CD4-positive, alpha-beta T cell (primary cell): ENCODE measurements around the gene SPINT1. TPM values are rescaled to one million over a fixed set of nuclear protein-coding genes. Genes with fewer than 3 reads are reported as not detected.

Experiments
- ATAC-seq: fragments of 200-7000 bp; cut with Tn5 transposase; one replicate; pipeline ENCODE4 v1.10.0; 2022; ENCODE audit warnings: mild to moderate bottlenecking; ENCODE audit not compliant: poor library complexity
- CTCF ChIA-PET: fragments of 350-600 bp; sonication (Branson Sonifier 250); formaldehyde crosslinking; loops from one replicate; lab custom pipeline; 2021; ENCODE audit warnings: antibody characterized with exemption, inconsistent platforms; lab: Charles Lee
- POLR2A ChIA-PET: fragments of 350-600 bp; sonication (Branson Sonifier 250); formaldehyde crosslinking; loops from one replicate; lab custom pipeline; 2021; ENCODE audit warnings: antibody characterized with exemption, inconsistent platforms; lab: Charles Lee
- DNase-seq, 14 experiments: peaks; one replicate each; pipeline ENCODE4 v3.0.0-alpha.2; 2013 to 2020; ENCODE audit warnings: mixed read lengths in 2 of 14
- H3K27ac ChIP-seq, 2 donors: one replicate each; pipeline versions ENCODE4 v1.5.1 to v1.7.0; 2013; ENCODE audit warnings: low read length in 2 of 2, low read depth in 1 of 2, mild to moderate bottlenecking in 1 of 2
- H3K27me3 ChIP-seq, 2 experiments: 1 replicate in 1 of 2; 2 replicates in 1 of 2; pipeline versions ENCODE4 v1.6.1 to v1.7.0; 2013; ENCODE audit warnings: low read length in 2 of 2, control low read depth in 1 of 2, mild to moderate bottlenecking in 1 of 2, moderate library complexity in 1 of 2; ENCODE audit not compliant: insufficient read depth in 2 of 2, control insufficient read depth in 1 of 2
- H3K36me3 ChIP-seq: one replicate; pipeline ENCODE4 v1.6.1; 2013; ENCODE audit warnings: low read length, control low read depth; ENCODE audit not compliant: insufficient read depth
- H3K4me1 ChIP-seq: one replicate; pipeline ENCODE4 v1.6.1; 2013; ENCODE audit warnings: low read length, control low read depth; ENCODE audit not compliant: insufficient read depth
- H3K4me3 ChIP-seq: one replicate; pipeline ENCODE4 v1.5.1; 2013; ENCODE audit warnings: mild to moderate bottlenecking, low read length, moderate library complexity
- H3K9me3 ChIP-seq, 2 experiments: 1 replicate in 1 of 2; 2 replicates in 1 of 2; pipeline versions ENCODE4 v1.6.1 to v1.7.0; 2013; ENCODE audit warnings: low read length in 2 of 2, mild to moderate bottlenecking in 2 of 2, control low read depth in 1 of 2, moderate library complexity in 1 of 2; ENCODE audit not compliant: control insufficient read depth in 1 of 2, insufficient read depth in 1 of 2
- H3K27ac Mint-ChIP-seq: one replicate; pipeline ENCODE4 v1.8.0; 2020; ENCODE audit warnings: mixed read lengths
- H3K27me3 Mint-ChIP-seq: one replicate; pipeline ENCODE4 v1.8.0; 2021; ENCODE audit warnings: mixed read lengths
- H3K36me3 Mint-ChIP-seq: one replicate; pipeline ENCODE4 v1.8.0; 2021; ENCODE audit warnings: low read depth, mixed read lengths
- H3K4me1 Mint-ChIP-seq: one replicate; pipeline ENCODE4 v1.8.0; 2021; ENCODE audit warnings: low read depth, mixed read lengths
- H3K4me3 Mint-ChIP-seq: one replicate; pipeline ENCODE4 v1.8.0; 2020; ENCODE audit warnings: mild to moderate bottlenecking, mixed read lengths
- H3K9me3 Mint-ChIP-seq: one replicate; pipeline ENCODE4 v1.8.0; 2020; ENCODE audit warnings: mixed read lengths
- CTCF ChIP-seq: fragments of 200-600 bp; IDR thresholded peaks from one replicate; pipeline ENCODE4 v1.8.0; 2022; ENCODE audit warnings: antibody characterized with exemption, mild to moderate bottlenecking
- intact Hi-C, 2 experiments: fragments of 100-400 bp; cut with DNase I in 1 of 2; cut with micrococcal nuclease in 1 of 2; formaldehyde crosslinking; loops; one replicate each; pipeline versions ENCODE4 v1.15.1 to v1.9.0; 2023 to 2025; cut with DNase I, micrococcal nuclease
- total RNA-seq, 174 experiments: library from RNA in 2 of 174; stranded (reverse) in 2 of 174; gene quantifications; one replicate each; pipeline ENCODE4 v1.2.3 and lab custom pipeline; 2021 to 2026

The SPINT1 gene
- total RNA-seq, 2 experiments from 2014 or later, result 1.0 to 1.6 TPM

- CTCF ChIA-PET, result interaction anchor here (1.5 kb wide), 1 partner anchor 41 kb away, joined by 8 read pairs; no protein-coding TSS in a partner anchor
- Histone ChIP-seq H3K27me3 (no peaks in the 10 kb centered on the region), H3K36me3 (peaks cover 50% of the 10 kb centered on the region), H3K4me3 (no peak overlapping the region), H3K4me1 (peaks cover 52% of the 10 kb centered on the region), H3K9me3 (no peaks in the 10 kb centered on the region), H3K27ac (no peak overlapping the region)
- no peak for TF ChIP-seq CTCF
- POLR2A ChIA-PET, result no interaction called here
- DNase-seq (peak in 1 of 14 experiments; percentile 25), ATAC-seq (no peak)
- intact Hi-C loops, result loop anchor here (5.0 to 10.0 kb wide), 4 partner anchors 55 to 915 kb away; partner anchors contain the start of gene CHAC1 (in 1 of the 2)
- Mint-ChIP-seq H3K27ac (no peak overlapping the region), H3K27me3 (no peaks in the 10 kb centered on the region), H3K9me3 (no peaks in the 10 kb centered on the region), H3K36me3 (peaks cover 73% of the 10 kb centered on the region), H3K4me3 (no peak overlapping the region), H3K4me1 (peaks cover 36% of the 10 kb centered on the region)
Measured at GRCh38 chr15:40899536-40900207, 55.8 kb downstream of the SPINT1 start.

GRCh38 chr15:40900256-40901052, 56.6 kb downstream of the SPINT1 start:
- peaks cover 29% of the 10 kb centered on the region for H3K4me1 Mint-ChIP-seq
- Histone ChIP-seq H3K27ac (no peak overlapping the region), H3K27me3 (no peaks in the 10 kb centered on the region), H3K4me3 (no peak overlapping the region), H3K9me3 (no peaks in the 10 kb centered on the region), H3K36me3 (peaks cover 50% of the 10 kb centered on the region), H3K4me1 (peaks cover 45% of the 10 kb centered on the region)
- no peaks in the 10 kb centered on the region for H3K9me3 Mint-ChIP-seq
- ChIA-PET CTCF (interaction anchor here (4.3 kb wide), 1 partner anchor 285 kb away, joined by 23 read pairs; no protein-coding TSS in a partner anchor), POLR2A (interaction anchor here (1.0 kb wide), 1 partner anchor 214 kb away, joined by 3 read pairs; no protein-coding TSS in a partner anchor)
- H3K36me3 Mint-ChIP-seq, result peaks cover 68% of the 10 kb centered on the region
- no peak for TF ChIP-seq CTCF
- H3K4me3 Mint-ChIP-seq, result no peak overlapping the region
- no peaks in the 10 kb centered on the region for H3K27me3 Mint-ChIP-seq
- intact Hi-C loops, result loop anchor here (10.0 kb wide), 2 partner anchors 54 to 914 kb away; partner anchors contain the start of gene CHAC1 (in 1 of the 2)
- H3K27ac Mint-ChIP-seq, result no peak overlapping the region
- no peak for ATAC-seq
- DNase-seq, result peak in 1 of 14 experiments; percentile 30

DNA sequence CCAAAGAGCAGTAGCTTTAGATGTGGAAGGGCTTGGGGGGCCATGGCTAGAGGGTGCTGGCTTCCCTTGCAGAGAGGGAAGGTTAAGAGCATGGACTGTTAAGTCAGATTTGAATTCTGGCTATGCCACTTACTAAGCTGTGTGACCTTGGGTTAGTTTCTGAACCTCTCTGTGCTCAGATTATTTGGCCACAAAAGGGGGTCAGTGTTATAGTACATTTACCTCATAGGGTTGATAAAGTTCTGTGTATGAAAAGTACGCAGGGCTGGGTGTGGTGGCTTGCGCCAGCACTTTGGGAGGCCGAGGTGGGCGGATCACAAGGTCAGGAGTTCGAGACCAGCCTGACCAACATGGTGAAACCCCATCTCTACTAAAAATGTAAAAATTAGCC, 57.2 kb downstream of the SPINT1 start:
- Mint-ChIP-seq H3K27me3 (no peaks in the 10 kb centered on the region), H3K9me3 (no peaks in the 10 kb centered on the region), H3K27ac (no peak overlapping the region), H3K4me3 (no peak overlapping the region), H3K36me3 (peaks cover 66% of the 10 kb centered on the region), H3K4me1 (peaks cover 28% of the 10 kb centered on the region)
- intact Hi-C loops, result loop anchor here (10.0 kb wide), 2 partner anchors 54 to 914 kb away; partner anchors contain the start of gene CHAC1 (in 1 of the 2)
- peaks cover 43% of the 10 kb centered on the region for H3K4me1 ChIP-seq
- no peak overlapping the region for H3K4me3 ChIP-seq
- ATAC-seq, result no peak
- H3K36me3 ChIP-seq, result peaks cover 50% of the 10 kb centered on the region
- no peak for TF ChIP-seq CTCF
- H3K9me3 ChIP-seq, result no peaks in the 10 kb centered on the region
- no peaks in the 10 kb centered on the region for H3K27me3 ChIP-seq
- DNase-seq, result no peak
- no peak overlapping the region for H3K27ac ChIP-seq
- CTCF ChIA-PET, result interaction anchor here (4.3 kb wide), 1 partner anchor 284 kb away, joined by 23 read pairs; no protein-coding TSS in a partner anchor
- POLR2A ChIA-PET, result interaction anchor here (1.0 kb wide), 1 partner anchor 214 kb away, joined by 3 read pairs; no protein-coding TSS in a partner anchor
